ENCODE measurements around the gene COX14.

DNA sequence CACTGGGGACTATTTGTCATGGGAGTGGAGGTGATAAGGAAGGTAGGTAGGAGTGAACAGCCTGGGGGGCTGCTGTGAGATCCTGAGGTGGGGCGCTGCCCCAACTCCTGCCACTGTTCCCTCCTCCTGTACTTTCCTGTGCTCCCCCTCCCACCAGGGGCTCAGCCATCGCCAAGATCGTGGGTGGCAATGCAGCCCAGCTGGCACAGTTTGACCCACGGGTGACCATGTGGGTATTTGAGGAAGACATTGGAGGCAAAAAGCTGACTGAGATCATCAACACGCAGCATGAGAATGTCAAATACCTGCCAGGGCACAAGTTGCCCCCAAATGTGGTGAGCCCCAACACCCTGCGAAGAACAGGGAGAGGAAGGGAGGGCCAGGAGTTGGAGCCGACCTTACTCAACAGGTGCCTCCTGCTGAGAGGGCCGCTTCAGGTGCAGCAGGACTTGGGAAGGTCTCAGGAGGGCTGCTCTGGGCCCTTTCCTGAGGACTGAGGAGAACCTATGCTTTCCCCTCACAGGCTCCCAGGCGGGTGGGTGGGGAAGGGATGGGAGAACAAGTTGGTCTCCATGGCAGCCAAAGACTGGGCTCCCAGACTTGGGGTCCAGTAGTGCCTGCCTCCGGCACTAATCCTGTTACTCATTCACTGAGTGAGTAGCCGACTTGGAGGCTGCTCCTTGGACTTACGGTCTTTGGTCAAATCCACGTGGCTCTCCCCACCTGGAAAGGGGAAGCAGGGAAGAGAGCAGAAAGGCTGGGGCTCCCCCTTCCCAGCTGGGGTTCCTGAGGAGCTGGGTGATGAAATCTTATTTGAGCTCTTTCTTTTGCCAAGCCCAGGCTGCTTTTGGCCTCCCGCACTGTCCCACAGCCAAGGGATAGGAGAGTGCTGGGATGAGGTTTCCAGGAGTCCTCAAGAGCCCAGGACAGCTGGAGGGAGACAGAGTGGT, 7.3 kb upstream of the COX14 start:
- TF ChIP-seq, protein P1, sequence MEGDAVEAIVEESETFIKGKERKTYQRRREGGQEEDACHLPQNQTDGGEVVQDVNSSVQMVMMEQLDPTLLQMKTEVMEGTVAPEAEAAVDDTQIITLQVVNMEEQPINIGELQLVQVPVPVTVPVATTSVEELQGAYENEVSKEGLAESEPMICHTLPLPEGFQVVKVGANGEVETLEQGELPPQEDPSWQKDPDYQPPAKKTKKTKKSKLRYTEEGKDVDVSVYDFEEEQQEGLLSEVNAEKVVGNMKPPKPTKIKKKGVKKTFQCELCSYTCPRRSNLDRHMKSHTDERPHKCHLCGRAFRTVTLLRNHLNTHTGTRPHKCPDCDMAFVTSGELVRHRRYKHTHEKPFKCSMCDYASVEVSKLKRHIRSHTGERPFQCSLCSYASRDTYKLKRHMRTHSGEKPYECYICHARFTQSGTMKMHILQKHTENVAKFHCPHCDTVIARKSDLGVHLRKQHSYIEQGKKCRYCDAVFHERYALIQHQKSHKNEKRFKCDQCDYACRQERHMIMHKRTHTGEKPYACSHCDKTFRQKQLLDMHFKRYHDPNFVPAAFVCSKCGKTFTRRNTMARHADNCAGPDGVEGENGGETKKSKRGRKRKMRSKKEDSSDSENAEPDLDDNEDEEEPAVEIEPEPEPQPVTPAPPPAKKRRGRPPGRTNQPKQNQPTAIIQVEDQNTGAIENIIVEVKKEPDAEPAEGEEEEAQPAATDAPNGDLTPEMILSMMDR (IDR thresholded peaks at IDR 0.05) = no peak
- TF ChIP-seq POLR2A (IDR thresholded peaks at IDR 0.05) = no peak
